HG03439 (cell line): ENCODE measurements around the gene AIFM3.

ENCODE experiments used
- ATAC-seq: cut with Tn5 transposase; IDR thresholded peaks from one replicate; pipeline ENCODE4 v1.9.1; 2021; ENCODE audit warnings: mild to moderate bottlenecking, moderate library complexity; ENCODE audit not compliant: unreplicated experiment

Gene AIFM3

DNA sequence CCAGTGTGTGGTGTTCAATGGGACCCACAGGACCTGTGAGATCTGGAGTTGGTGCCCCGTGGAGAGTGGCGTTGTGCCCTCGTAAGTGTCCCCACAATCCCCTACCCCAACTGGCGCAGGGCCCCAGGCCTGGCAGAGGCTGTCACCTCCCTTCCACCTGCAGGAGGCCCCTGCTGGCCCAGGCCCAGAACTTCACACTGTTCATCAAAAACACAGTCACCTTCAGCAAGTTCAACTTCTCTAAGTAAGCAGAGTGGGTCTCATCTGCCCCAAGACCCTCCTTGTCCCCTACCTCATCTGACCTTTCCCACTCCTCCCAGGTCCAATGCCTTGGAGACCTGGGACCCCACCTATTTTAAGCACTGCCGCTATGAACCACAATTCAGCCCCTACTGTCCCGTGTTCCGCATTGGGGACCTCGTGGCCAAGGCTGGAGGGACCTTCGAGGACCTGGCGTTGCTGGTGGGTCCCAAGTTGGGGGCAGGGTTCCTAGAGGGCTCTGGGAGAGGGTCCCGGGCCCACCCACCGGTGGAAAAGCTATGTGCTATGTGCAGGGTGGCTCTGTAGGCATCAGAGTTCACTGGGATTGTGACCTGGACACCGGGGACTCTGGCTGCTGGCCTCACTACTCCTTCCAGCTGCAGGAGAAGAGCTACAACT, 56.0 kb downstream of the AIFM3 start:
- no peak for ATAC-seq

- ATAC-seq: no peak
These were observed 58.2 kb downstream of the AIFM3 start for GRCh38 chr22:21025266-21025665.

- ATAC-seq: no peak
These were observed 59.0 kb downstream of the AIFM3 start for GRCh38 chr22:21025763-21026755.

- no peak for ATAC-seq
These were observed 60.0 kb downstream of the AIFM3 start for GRCh38 chr22:21026783-21027692.

GRCh38 chr22:21028277-21029251, 61.5 kb downstream of the AIFM3 start:
- no peak for ATAC-seq

GRCh38 chr22:21029486-21030025, 62.5 kb downstream of the AIFM3 start:
- ATAC-seq: no peak

DNA sequence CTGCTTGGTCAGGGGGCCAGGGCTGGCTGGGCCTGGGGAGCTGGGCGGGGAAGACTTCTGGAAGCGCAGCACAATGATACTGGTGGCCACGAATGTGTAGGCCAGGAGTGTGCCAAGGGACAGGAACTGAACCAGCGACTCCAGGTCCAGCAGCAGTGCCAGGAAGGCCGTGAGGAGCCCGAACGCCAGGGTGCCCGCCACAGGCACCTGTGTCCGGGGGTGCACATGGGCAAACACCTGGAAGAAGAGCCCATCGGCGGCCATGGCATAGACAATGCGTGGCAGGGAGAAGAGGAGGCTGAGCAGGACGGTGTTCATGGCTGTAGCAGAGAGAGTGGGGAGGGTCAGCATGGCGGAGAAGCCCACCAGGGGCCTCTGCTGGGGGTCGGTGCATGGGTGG, 63.0 kb downstream of the AIFM3 start:
- ATAC-seq: no peak
